HEK293 (cell line): ENCODE measurements around the gene SPEM2.

Source experiments
- GLIS1 ChIP-seq: fragments of 450-650 bp; formaldehyde crosslinking; IDR thresholded peaks from 2 replicates; pipeline ENCODE4 v1.5.1; 2016; ENCODE audit warnings: missing biosample characterization, missing genetic modification characterization
- SP2 ChIP-seq: fragments of 450-650 bp; formaldehyde crosslinking; IDR thresholded peaks from 2 replicates; pipeline ENCODE4 v1.5.1; 2016; ENCODE audit warnings: missing biosample characterization, missing genetic modification characterization
- SP7 ChIP-seq: fragments of 450-650 bp; formaldehyde crosslinking; IDR thresholded peaks from 2 replicates; pipeline ENCODE4 v1.5.1; 2016; ENCODE audit warnings: missing biosample characterization, missing genetic modification characterization
- TSHZ1 ChIP-seq: fragments of 450-650 bp; formaldehyde crosslinking; IDR thresholded peaks from 2 replicates; pipeline ENCODE4 v1.5.1; 2016; ENCODE audit warnings: missing biosample characterization, missing genetic modification characterization, borderline replicate concordance
- ZNF16 ChIP-seq: fragments of 450-650 bp; formaldehyde crosslinking; IDR thresholded peaks from 2 replicates; pipeline ENCODE4 v1.5.1; 2016; ENCODE audit warnings: low read depth, missing biosample characterization, missing genetic modification characterization
- ZNF24 ChIP-seq: fragments of 450-650 bp; formaldehyde crosslinking; IDR thresholded peaks from 2 replicates; pipeline ENCODE4 v1.5.1; 2016; ENCODE audit warnings: missing biosample characterization, missing genetic modification characterization
- ZNF274 ChIP-seq, 2 experiments: fragments of 200-500 bp in 1 of 2; fragments of 450-650 bp in 1 of 2; sonication (Bioruptor generic) in 1 of 2; formaldehyde crosslinking in 1 of 2; IDR thresholded peaks; 2 replicates each; pipeline versions ENCODE4 v1.5.1 to v1.6.1; 2014 to 2016; ENCODE audit warnings: borderline replicate concordance in 1 of 2, inconsistent platforms in 1 of 2, low read length in 1 of 2, missing biosample characterization in 1 of 2, missing genetic modification characterization in 1 of 2
- ZNF580 ChIP-seq: fragments of 450-650 bp; formaldehyde crosslinking; IDR thresholded peaks from 2 replicates; pipeline ENCODE4 v1.5.1; 2016; ENCODE audit warnings: missing biosample characterization, missing genetic modification characterization
- ZNF623 ChIP-seq: fragments of 450-650 bp; formaldehyde crosslinking; IDR thresholded peaks from 2 replicates; pipeline ENCODE4 v1.5.1; 2016; ENCODE audit warnings: missing biosample characterization, missing genetic modification characterization
- ZNF660 ChIP-seq: fragments of 450-650 bp; IDR thresholded peaks from 2 replicates; pipeline ENCODE4 v1.5.1; 2018; ENCODE audit warnings: missing biosample characterization, mild to moderate bottlenecking, missing genetic modification characterization
- ZNF76 ChIP-seq: fragments of 450-650 bp; formaldehyde crosslinking; IDR thresholded peaks from 2 replicates; pipeline ENCODE4; 2016; ENCODE audit warnings: low read depth, missing biosample characterization, missing genetic modification characterization, borderline replicate concordance
- ZNF785 ChIP-seq: fragments of 450-650 bp; formaldehyde crosslinking; IDR thresholded peaks from 2 replicates; pipeline ENCODE4 v1.5.1; 2016; ENCODE audit warnings: missing biosample characterization, missing genetic modification characterization
- ZNF792 ChIP-seq: fragments of 450-650 bp; formaldehyde crosslinking; IDR thresholded peaks from 2 replicates; pipeline ENCODE4 v1.5.1; 2016; ENCODE audit warnings: missing biosample characterization, missing genetic modification characterization
- TF ChIP-seq, protein P1 (sequence below): fragments of 450-650 bp; formaldehyde crosslinking; IDR thresholded peaks from 2 replicates; pipeline ENCODE4 v1.5.1; 2016; ENCODE audit warnings: missing biosample characterization, missing genetic modification characterization
- TF ChIP-seq, protein P2 (sequence below): fragments of 450-650 bp; formaldehyde crosslinking; IDR thresholded peaks from 2 replicates; pipeline ENCODE4 v1.5.1; 2016; ENCODE audit warnings: missing biosample characterization, missing genetic modification characterization
- TF ChIP-seq, protein P3 (sequence below): fragments of 450-650 bp; formaldehyde crosslinking; IDR thresholded peaks from 2 replicates; pipeline ENCODE4 v1.5.1; 2016; ENCODE audit warnings: missing biosample characterization, missing genetic modification characterization, borderline replicate concordance
- TF ChIP-seq, protein P4 (sequence below): fragments of 450-650 bp; formaldehyde crosslinking; IDR thresholded peaks from 2 replicates; pipeline ENCODE4 v1.5.1; 2016; ENCODE audit warnings: missing biosample characterization, missing genetic modification characterization, low read depth
- TF ChIP-seq, protein P5 (sequence below): fragments of 450-650 bp; formaldehyde crosslinking; optimal IDR thresholded peaks from 2 replicates; pipeline ENCODE3; 2016; ENCODE audit warnings: missing biosample characterization, mild to moderate bottlenecking, missing genetic modification characterization

SPEM2 gene

DNA sequence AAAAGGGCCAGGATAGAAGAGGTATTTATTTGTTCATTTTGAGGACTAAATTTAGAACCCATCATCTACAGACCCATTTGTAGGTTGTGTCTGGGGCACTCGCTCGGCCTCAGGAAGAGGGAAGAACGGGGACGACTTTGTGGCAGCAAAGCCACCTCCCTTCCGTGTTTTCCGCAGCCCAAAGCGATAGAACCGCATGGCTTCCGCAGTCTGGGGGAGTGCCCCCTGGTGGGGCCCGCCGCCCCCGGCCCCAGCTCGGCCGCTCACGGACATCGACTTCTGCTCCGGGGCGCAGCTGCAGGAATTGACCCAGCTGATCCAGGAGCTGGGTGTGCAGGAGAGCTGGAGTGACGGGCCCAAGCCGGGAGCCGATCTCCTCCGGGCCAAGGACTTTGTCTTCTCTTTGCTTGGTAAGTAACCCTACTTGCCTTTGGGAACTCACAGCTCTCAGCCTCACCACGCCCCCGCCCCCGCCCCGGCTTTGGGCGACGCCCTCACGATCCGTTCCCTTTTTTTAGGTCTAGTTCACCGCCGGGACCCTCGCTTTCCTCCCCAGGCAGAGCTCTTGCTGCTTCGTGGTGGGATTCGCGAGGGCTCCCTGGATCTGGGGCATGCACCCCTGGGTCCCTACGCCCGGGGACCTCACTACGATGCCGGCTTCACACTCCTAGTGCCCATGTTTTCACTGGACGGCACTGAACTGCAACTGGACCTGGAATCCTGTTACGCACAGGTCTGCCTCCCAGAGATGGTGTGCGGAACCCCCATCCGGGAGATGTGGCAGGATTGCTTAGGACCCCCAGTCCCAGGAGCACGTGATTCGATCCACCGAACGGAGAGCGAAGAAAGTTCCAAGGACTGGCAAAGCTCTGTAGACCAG lies 10.5 kb downstream of the SPEM2 start (continued):
- TF ChIP-seq ZNF76 (no peak), ZNF274 (IDR thresholded peaks at IDR 0.05; ENCODE audit: low read length) (no peak), ZNF274 (tag by site-specific recombination; IDR thresholded peaks at IDR 0.05; ENCODE audit: borderline replicate concordance) (no peak), ZNF16 (tag by site-specific recombination) (no peak), ZNF660 (no peak), TSHZ1 (tag by site-specific recombination) (no peak), SP7 (tag by site-specific recombination) (no peak), ZNF623 (tag by site-specific recombination) (no peak), ZNF580 (no peak), ZNF24 (no peak), GLIS1 (tag by site-specific recombination) (peak; percentile 16; the same call in 1 of the 2 replicates), ZNF792 (tag by site-specific recombination) (no peak), SP2 (tag by site-specific recombination) (no peak), ZNF785 (tag by site-specific recombination) (no peak)
- TF ChIP-seq, protein P1, sequence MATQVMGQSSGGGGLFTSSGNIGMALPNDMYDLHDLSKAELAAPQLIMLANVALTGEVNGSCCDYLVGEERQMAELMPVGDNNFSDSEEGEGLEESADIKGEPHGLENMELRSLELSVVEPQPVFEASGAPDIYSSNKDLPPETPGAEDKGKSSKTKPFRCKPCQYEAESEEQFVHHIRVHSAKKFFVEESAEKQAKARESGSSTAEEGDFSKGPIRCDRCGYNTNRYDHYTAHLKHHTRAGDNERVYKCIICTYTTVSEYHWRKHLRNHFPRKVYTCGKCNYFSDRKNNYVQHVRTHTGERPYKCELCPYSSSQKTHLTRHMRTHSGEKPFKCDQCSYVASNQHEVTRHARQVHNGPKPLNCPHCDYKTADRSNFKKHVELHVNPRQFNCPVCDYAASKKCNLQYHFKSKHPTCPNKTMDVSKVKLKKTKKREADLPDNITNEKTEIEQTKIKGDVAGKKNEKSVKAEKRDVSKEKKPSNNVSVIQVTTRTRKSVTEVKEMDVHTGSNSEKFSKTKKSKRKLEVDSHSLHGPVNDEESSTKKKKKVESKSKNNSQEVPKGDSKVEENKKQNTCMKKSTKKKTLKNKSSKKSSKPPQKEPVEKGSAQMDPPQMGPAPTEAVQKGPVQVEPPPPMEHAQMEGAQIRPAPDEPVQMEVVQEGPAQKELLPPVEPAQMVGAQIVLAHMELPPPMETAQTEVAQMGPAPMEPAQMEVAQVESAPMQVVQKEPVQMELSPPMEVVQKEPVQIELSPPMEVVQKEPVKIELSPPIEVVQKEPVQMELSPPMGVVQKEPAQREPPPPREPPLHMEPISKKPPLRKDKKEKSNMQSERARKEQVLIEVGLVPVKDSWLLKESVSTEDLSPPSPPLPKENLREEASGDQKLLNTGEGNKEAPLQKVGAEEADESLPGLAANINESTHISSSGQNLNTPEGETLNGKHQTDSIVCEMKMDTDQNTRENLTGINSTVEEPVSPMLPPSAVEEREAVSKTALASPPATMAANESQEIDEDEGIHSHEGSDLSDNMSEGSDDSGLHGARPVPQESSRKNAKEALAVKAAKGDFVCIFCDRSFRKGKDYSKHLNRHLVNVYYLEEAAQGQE (tag by site-specific recombination) = no peak
- TF ChIP-seq, protein P2, sequence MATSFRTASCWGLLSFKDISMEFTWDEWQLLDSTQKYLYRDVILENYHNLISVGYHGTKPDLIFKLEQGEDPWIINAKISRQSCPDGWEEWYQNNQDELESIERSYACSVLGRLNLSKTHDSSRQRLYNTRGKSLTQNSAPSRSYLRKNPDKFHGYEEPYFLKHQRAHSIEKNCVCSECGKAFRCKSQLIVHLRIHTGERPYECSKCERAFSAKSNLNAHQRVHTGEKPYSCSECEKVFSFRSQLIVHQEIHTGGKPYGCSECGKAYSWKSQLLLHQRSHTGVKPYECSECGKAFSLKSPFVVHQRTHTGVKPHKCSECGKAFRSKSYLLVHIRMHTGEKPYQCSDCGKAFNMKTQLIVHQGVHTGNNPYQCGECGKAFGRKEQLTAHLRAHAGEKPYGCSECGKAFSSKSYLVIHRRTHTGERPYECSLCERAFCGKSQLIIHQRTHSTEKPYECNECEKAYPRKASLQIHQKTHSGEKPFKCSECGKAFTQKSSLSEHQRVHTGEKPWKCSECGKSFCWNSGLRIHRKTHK (tag by site-specific recombination) = no peak
- TF ChIP-seq, protein P3, sequence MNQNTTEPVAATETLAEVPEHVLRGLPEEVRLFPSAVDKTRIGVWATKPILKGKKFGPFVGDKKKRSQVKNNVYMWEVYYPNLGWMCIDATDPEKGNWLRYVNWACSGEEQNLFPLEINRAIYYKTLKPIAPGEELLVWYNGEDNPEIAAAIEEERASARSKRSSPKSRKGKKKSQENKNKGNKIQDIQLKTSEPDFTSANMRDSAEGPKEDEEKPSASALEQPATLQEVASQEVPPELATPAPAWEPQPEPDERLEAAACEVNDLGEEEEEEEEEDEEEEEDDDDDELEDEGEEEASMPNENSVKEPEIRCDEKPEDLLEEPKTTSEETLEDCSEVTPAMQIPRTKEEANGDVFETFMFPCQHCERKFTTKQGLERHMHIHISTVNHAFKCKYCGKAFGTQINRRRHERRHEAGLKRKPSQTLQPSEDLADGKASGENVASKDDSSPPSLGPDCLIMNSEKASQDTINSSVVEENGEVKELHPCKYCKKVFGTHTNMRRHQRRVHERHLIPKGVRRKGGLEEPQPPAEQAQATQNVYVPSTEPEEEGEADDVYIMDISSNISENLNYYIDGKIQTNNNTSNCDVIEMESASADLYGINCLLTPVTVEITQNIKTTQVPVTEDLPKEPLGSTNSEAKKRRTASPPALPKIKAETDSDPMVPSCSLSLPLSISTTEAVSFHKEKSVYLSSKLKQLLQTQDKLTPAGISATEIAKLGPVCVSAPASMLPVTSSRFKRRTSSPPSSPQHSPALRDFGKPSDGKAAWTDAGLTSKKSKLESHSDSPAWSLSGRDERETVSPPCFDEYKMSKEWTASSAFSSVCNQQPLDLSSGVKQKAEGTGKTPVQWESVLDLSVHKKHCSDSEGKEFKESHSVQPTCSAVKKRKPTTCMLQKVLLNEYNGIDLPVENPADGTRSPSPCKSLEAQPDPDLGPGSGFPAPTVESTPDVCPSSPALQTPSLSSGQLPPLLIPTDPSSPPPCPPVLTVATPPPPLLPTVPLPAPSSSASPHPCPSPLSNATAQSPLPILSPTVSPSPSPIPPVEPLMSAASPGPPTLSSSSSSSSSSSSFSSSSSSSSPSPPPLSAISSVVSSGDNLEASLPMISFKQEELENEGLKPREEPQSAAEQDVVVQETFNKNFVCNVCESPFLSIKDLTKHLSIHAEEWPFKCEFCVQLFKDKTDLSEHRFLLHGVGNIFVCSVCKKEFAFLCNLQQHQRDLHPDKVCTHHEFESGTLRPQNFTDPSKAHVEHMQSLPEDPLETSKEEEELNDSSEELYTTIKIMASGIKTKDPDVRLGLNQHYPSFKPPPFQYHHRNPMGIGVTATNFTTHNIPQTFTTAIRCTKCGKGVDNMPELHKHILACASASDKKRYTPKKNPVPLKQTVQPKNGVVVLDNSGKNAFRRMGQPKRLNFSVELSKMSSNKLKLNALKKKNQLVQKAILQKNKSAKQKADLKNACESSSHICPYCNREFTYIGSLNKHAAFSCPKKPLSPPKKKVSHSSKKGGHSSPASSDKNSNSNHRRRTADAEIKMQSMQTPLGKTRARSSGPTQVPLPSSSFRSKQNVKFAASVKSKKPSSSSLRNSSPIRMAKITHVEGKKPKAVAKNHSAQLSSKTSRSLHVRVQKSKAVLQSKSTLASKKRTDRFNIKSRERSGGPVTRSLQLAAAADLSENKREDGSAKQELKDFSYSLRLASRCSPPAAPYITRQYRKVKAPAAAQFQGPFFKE (tag by site-specific recombination) = no peak
- TF ChIP-seq, protein P4, sequence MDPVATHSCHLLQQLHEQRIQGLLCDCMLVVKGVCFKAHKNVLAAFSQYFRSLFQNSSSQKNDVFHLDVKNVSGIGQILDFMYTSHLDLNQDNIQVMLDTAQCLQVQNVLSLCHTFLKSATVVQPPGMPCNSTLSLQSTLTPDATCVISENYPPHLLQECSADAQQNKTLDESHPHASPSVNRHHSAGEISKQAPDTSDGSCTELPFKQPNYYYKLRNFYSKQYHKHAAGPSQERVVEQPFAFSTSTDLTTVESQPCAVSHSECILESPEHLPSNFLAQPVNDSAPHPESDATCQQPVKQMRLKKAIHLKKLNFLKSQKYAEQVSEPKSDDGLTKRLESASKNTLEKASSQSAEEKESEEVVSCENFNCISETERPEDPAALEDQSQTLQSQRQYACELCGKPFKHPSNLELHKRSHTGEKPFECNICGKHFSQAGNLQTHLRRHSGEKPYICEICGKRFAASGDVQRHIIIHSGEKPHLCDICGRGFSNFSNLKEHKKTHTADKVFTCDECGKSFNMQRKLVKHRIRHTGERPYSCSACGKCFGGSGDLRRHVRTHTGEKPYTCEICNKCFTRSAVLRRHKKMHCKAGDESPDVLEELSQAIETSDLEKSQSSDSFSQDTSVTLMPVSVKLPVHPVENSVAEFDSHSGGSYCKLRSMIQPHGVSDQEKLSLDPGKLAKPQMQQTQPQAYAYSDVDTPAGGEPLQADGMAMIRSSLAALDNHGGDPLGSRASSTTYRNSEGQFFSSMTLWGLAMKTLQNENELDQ = no peak
- TF ChIP-seq, protein P5, sequence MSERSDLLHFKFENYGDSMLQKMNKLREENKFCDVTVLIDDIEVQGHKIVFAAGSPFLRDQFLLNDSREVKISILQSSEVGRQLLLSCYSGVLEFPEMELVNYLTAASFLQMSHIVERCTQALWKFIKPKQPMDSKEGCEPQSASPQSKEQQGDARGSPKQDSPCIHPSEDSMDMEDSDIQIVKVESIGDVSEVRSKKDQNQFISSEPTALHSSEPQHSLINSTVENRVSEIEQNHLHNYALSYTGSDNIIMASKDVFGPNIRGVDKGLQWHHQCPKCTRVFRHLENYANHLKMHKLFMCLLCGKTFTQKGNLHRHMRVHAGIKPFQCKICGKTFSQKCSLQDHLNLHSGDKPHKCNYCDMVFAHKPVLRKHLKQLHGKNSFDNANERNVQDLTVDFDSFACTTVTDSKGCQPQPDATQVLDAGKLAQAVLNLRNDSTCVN (tag by site-specific recombination) = peak; percentile 33
